Umbilical cord (tissue), 2 donors: ENCODE data around the gene RHOXF1. TPM values are rescaled to one million over a fixed set of nuclear protein-coding genes. Genes with fewer than 3 reads are reported as not detected.
"Not testable (repeated sequence)": the region's sequence is repeated elsewhere in the genome, so short reads cannot be mapped to it uniquely, and the experiment has no call there.

Experiments
- DNase-seq: peaks from one replicate; pipeline ENCODE4 v3.0.0-alpha.2; 2015; ENCODE audit warnings: low spot score
- total RNA-seq: library from RNA; depleted of rRNA; stranded (reverse); fragments of >200 nt; gene quantifications from one replicate; pipeline ENCODE4 v1.2.3, GENCODE V29; 2014; ENCODE audit warnings: low replicate concordance; ENCODE audit not compliant: insufficient read depth

Gene RHOXF1, protein sequence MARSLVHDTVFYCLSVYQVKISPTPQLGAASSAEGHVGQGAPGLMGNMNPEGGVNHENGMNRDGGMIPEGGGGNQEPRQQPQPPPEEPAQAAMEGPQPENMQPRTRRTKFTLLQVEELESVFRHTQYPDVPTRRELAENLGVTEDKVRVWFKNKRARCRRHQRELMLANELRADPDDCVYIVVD
- total RNA-seq = not detected

DNA sequence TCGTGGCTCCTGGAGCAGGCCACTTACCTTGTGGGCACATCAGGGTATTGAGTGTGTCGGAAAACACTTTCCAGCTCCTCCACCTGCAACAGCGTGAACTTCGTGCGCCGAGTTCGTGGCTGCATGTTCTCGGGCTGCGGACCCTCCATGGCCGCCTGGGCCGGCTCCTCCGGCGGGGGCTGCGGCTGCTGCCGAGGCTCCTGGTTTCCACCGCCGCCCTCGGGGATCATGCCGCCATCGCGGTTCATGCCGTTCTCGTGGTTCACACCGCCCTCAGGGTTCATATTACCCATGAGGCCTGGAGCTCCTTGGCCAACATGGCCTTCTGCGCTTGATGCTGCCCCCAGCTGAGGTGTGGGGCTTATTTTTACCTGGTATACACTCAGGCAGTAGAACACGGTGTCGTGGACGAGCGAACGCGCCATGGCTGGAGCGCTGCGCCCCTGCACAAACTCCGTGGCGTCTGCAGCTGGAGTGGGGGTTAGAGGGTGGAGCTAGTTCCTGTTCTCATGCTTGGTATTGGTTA lies at the start of gene RHOXF1:
RHOXF1 (minus strand) TSS at position 476 of the 526 bp plus-strand sequence; CDS start at position 425, 51 bp downstream.
- DNase-seq = no peak

DNA sequence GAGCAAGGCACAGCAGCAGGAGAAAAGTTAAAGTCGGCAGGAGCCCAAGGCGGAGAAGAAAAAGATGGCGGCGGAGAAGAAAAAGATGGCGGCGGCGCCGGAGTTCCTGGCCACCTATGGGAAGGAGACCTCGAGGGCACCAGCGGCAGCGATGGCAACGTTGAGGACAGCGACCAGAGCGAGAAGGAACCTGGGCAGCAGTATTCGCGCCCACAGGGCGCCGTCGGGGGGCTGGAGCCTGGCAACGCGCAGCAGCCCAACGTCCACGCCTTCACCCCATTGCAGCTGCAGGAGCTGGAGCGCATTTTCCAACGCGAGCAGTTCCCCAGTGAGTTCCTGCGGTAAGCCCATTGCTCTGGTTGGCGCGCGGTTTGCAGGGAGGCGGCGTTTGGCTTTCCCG lies 43.4 kb upstream of the RHOXF1 start:
- not testable (repeated sequence) for DNase-seq

DNA sequence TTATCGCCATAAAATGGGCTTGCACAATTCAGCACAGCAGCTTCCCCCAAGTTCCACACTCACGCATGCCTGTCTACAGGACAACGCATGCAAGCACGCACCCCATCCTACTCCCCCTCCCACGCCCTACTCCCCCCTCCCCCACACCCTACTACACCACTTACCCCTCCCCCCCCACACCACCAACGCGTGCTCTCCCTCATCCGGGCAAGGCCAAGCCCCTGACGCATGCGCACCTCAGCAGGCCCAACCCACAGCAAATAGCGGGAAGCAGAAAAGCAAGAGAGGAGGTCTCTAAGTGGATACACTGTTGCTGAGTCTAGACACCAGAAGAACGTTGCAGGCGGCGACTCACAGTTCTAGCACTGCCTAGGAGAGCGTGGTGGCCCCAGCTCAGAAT lies 42.6 kb upstream of the RHOXF1 start, which contains the start of gene RHOXF2:
RHOXF2 (plus strand) TSS at position 301 of the 400 bp plus-strand sequence. CDS start 138 bp downstream, outside the sequence.
- not testable (repeated sequence) for DNase-seq

DNA sequence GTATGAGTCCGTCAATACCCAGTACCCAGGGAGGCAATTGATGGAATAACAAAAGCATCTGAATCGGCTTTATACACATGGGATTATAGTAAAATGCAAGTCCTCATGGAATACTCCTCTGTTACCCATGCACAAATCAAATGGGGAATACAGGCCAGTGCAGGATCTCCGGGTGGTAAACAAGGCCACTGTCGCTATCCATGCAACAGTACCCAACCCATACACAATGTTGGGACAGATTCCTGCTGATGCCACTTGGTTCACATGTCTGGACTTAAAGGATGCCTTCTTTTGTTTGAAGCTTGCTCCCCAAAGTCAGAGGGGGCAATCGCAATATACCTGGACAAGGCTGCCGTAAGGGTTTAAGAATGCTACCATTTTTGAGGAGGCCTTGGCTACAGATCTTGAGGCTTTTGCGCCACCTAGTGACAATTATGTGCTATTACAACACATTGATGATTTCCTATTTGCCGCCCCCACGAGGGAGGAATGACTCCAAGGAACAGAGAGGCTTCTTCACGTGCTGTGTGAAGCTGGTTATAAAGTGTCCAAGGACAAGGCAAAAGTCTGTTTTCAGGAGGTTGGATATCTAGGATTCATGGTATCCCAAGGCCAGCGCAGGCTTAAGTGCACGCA lies 34.5 kb upstream of the RHOXF1 start:
- not testable (repeated sequence) for DNase-seq

DNA sequence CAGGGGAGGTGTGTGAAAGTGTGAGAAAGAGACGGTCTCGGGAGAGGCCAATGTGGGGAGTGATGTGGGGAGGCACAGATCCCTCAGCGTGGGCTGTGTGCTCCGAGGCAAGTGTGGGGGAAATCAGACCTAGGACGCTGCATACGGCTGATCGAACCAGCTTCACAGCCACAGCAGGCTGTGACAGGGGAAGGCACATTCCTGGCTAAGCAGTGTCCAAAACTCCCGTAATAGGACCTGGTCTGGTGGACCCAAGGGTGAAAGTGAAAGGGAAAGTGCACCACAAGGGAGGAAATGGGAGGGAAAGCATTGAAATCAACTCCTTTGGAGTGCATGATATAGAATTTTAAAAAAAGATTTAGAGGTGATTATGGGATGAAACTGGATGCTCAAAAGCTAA lies 31.8 kb upstream of the RHOXF1 start:
- no peak for DNase-seq

DNA sequence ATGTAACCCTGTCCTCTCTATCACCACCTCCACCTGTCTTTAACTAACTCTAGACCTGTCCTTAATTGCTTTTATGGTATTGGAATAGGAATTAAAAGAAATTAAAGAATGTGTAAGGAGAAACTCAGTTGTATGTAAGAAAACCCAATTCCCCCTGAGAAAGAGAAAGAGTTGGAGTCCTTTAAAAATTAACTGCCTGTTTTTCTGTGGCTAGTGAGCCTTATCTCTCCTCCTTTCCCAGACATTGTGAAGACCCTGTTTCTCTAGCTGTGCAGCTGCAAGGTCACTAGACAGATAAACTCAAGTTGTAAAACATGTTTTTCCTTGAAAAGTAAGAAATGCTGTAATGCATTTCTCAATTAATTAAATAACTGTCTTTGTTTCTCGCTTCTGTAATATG lies 30.6 kb upstream of the RHOXF1 start:
- DNase-seq = not testable (repeated sequence)

DNA sequence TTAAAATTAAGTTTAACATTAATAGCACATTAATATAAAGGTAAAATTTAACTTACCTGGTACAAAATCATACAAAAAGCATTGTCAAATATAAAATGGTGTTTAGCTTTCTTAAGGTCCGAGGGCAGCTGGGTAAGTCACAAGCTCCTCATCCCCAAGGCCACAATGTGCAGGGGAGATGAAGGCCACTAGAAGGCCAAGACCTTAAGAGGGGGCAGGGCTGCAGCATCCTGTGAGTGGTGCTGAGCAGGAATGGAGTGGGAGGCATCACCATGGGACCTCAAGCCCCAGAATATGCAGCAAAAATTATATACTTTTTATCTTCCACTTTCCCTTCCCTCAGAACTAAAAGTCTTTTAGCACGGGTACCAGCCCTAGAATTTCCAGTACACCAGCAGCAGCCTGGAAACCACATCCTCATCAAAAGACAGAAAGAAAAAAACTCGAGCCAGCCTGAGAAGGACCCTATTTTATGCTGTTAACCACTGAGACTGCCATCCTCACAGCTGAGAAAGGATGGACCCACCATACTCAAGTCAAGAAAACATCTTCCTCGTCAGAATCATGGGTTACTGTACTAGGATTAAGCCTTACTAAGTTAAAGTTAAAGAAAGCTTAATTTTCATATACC lies 29.7 kb upstream of the RHOXF1 start:
- no peak for DNase-seq

DNA sequence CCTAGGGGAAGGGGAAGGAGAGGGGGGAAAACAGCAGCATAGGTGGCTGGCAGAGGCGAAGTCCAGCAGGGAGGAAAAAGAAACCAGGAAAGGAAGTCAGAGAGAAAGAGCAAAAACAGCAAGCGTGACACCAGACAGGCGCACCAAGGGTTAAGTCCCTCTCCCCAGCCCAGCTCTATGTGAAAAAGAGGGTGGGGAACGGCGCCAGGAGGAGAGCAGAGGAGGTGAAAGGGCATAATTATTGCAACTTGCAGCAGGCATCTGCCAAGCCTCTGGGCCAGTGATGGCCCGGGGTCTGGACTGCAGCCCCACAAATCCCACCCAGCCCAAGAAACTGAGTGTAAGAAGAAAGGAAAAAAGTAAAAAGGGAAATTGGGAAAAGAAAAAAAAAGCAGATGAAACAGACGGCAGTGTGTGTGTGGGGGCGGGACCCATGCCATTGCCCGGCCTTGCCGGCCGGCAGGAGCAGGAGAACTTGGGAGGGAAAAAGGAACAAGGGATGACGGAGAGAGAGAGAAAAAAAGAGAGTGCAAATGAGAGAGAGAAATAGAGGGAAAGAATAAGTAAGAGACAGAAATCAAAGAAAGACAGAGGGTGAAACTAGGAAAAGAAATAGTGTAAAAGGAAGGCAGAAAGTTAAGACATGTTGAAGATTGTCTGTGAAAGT lies 28.6 kb upstream of the RHOXF1 start:
- peak; percentile 1 for DNase-seq

DNA sequence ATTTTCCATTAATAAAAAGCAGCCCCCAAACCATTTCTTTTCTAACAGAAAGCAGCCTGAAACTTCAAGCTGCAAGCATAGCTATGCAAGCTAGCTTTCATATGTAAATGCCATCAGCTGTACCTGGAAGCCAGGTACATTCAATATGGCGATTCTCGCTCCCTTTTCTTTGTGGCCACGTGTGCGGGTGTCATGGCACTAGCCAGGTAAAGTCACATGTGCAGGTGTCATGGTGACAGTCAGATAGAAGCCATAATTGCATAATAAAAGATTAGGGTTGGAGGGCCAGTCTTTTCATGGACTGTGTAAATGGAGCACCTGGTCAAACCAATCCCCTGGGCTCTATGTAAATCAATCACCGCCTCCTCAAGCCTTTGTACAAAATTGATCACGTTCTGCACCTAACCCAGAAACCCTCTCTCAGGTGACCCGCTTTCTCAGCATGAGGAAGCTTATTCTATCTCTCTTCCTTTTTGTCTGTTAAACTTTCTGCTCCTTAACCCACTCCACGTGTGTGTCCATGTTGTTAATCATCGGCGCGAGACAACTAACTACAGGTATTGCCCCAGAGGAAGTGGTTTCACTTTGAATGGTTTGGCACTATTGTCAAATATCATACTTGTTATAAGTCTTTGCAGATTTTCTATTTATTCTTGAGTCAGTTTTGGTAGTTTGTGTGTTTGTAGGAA lies 24.7 kb upstream of the RHOXF1 start:
- no peak for DNase-seq

DNA sequence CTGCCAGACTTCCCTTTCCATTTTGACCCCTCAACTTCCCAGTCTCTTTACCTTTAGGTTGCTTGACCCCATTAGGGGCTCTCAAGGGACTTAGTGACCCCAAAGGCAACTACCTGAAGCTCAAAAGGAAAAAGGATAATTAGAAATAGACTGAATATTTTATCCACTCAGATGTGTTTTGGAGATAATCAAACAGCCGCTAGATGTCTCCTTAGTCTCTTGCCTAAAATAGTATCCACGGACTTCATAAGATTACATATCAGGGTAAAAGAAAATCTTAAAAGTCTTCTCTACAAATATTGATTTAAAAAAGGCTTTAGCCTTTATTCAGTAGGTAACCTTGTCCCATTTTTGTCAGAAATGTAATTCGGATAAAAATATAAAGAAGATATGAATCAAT lies 21.7 kb upstream of the RHOXF1 start:
- no peak for DNase-seq

DNA sequence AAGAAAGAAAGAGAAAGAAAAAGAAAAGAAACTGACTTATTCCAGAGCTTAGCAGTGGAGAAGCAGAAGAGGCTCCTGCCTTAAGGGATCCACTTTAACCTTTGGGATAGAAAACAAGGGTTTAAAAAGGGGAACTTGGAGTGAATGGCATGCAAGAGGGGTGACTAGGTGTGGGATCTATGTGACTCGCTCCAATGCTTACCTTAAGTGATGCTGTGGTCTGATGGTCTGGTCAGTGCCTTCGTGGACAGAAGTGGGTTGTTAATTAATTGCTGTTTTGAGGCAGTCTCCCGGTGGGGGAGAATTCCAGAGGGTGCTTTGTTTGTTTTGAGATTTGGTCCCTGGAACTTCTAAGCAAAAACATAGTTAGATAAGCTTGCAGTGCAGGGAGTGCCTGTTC lies 21.1 kb upstream of the RHOXF1 start:
- no peak for DNase-seq

DNA sequence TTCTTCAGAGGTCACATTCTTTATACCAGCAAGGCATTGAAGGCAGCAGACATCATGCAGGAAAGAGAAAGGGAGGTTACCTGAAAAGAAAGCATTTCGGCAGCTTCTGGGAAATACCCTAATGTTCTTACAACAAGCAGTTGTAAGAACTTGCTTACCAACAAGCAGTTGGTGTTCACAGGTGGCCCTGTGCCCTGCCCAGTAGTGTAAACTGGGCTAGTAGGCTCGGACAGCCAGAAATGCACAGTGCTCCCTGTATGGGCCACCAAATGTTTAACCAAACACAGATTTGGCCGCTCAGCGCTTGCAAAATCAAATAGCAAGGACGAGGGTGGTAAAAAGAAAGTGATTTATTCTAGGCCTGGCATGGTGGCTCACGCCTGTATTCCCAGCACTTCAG lies 20.4 kb upstream of the RHOXF1 start:
- no peak for DNase-seq

DNA sequence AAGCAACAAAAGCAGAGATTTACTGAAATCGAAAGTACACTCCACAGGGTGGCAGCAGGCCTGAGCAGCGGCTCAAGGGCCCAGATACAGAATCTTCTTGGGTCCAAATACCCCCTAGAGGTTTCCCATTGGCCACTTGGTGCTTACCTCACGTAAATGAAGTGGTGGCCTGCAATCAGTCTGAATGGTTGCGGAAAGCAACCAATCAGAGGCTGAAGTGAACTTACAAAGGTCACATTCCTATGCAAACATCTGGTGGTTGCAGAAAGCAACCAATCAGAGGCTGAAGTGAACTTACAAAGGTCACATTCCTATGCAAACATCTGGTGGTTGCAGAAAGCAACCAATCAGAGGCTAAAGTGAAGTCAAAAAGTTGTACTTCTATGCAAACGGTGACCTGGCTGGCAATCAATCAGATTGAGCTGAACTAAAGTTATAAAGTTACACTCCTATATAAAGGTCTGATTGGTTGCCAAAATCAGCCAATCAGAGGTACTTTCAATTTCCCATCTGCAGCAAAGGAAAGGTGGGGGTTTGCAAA lies 12.7 kb upstream of the RHOXF1 start:
- DNase-seq = not testable (repeated sequence)

DNA sequence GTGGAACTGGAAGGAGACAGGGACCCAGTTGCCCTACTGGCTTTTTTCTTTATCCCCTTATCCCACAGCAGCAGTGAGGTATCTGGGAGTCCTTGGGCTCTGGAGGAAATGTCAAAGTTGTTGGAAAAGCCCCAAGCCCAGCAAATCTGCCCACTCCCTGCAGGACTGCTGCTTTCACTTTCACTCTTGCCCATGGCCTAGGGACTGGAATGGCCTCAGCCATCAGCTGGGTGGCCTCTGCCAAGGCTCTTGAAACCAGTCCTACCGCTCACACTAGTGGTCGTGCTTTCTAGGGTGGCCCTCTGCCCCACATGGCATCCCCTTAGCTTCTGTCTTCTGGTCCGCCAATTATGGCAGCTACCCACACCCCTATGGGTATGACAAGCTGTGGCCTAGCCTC lies 9.7 kb upstream of the RHOXF1 start:
- no peak for DNase-seq

DNA sequence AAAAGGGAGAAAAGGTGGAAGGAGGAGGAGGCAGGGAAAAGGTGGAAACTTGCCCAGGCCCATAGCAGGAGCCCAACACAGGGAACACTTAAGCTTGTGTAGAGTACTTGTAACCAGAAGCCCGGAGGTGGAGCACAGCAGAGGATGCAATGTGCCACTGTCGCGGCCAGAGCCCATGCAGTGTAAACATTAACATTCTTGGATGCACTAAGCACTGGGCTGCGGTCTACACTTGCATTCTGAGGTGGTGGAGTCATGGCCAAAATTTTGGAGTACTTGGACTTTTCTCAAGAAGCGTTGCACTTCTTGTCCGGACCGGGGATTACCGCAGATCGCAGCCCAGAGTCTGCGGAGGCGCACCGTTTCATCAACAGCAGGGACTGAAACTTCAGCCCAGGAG lies 4.5 kb upstream of the RHOXF1 start:
- no peak for DNase-seq

DNA sequence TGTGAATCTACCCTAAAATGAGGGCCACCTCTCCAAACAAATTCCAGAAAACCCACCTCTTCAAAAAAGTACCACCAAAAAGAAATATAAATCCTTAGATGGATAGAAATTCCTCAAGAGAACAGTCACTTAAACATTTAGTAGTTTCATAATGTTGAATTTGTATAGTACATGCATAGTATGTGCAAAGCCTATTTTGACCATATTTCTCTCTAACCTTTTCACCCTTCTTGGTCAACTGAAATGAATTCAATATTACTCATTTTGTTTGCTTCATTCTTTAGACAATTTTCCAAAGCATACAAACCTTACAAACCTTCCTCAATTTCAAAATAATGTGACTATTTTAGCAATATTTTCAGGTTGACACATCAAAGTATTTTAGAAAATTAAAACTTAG lies 4.1 kb downstream of the RHOXF1 start:
- DNase-seq = no peak

DNA sequence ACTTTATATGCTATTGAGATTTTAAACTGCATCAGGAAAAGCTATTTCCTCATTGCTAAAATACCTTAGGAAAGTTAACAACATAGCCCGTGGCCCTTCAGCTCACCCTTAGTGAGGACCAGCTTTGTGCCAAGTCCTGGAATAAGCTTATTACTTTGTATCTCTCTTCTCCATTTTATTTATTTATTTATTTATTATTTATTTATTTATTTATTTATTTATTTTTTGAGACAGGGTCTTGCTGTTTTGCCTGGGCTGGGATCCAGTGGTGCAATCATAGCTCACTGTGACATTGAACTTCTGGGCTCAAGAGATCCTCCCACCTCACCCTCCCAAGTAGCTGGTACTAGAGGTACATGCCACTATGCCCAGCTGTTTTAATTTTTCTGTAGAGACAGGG lies 6.3 kb downstream of the RHOXF1 start:
- no peak for DNase-seq

DNA sequence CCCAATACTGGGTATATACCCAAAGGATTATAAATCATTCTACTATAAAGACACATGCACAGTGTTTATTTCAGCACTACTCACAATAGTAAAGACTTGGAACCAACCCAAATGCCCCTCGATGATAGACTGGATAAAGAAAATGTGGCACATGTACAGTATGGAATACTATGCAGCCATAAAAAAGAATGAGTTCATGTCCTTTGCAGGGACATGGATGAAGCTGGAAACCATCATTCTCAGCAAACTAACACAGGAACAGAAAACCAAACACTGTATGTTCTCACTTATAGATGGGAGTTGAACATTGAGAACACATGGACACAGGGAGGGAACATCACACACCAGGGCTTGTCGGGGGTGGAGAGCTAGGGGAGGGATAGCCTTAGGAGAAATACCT lies 11.0 kb downstream of the RHOXF1 start:
- DNase-seq = not testable (repeated sequence)

DNA sequence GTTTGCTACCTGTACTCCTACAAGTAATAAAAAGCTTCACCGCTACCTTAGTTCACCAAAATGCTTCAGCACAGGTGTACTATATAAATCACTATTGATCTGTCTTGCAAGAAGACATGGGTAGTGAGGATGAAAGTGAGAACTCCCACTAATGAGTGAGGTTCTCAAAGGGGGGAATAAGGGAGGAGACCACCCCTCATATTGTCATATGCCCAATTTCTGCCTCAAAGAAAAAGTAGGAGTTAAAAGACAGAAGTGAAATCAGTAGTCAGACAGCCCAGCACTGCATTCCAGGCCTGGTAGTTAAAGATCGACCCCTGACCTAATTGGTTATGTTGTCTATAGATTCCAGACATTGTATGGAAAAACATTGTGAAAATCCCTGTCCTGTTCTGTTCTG lies 14.7 kb downstream of the RHOXF1 start:
- not testable (repeated sequence) for DNase-seq

DNA sequence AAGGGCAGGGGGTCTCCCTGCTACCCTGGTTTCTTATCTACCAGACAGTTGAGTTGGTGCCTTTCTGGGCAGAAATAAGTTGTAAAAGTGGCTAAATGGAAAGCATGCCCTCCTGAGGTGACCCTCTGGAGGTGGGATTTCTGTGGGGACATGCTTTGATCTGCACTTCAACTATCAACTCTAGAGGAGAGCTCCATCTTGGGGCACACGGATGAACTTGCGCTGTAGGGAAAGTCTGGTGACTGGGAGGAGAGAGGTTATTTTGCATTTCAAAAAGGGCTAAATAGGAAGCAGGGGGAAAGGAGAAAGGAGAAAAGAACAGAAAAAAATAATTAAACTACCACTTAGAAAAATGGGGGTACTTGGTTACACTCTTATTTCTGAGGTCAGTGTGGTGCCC lies 25.5 kb downstream of the RHOXF1 start:
- no peak for DNase-seq

DNA sequence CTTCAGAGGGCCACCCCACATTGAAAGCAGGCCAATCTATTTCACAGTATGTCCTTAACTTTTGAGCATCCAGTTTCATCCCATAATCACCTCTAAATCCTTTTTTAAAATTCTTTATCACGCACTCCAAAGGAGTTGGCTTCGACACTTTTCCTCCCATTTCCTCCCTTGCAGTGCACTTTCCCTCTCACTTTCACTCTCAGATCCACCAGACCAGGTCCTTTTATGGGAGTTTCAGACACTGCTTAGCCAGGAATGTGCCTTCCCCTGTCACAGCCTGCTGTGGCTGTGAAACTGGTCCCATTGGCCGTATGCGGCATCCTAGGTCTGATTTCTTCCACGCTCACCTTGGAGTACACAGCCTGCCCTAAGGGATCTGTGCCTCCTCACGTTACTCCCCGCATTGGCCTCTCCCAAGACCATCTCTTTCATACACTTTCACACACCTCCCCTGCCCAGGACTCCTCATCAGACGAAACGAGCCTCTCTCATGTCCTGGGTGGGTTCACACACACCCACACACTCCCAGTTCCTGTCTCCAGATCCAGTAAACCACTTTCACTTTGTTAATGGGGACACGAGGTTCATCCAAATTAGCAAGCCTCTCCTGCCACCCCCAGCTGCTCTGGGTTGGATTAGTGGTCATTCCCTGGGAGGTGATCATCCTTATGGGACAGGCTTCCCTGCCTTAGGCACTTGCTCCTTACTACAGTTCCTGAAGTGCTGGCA lies 28.3 kb downstream of the RHOXF1 start:
- no peak for DNase-seq
